22Rv1 (cell line): ENCODE results near the gene AIP.

Experiments
- H3K27ac ChIP-seq: fragments of 450-650 bp; 2 replicates; pipeline ENCODE4 v1.5.1; 2017
- ZFX ChIP-seq: fragments of 450-650 bp; IDR thresholded peaks from 2 replicates; pipeline ENCODE4 v1.6.1; 2017; ENCODE audit warnings: antibody characterized with exemption, borderline replicate concordance
- TF ChIP-seq, protein P1 (sequence below): fragments of 450-650 bp; IDR thresholded peaks from 2 replicates; pipeline ENCODE4 v1.5.1; 2017; ENCODE audit warnings: mild to moderate bottlenecking

AIP gene

GRCh38 chr11:67499808-67500483 is 17.1 kb downstream of the AIP start:
- TF ChIP-seq, protein P1, sequence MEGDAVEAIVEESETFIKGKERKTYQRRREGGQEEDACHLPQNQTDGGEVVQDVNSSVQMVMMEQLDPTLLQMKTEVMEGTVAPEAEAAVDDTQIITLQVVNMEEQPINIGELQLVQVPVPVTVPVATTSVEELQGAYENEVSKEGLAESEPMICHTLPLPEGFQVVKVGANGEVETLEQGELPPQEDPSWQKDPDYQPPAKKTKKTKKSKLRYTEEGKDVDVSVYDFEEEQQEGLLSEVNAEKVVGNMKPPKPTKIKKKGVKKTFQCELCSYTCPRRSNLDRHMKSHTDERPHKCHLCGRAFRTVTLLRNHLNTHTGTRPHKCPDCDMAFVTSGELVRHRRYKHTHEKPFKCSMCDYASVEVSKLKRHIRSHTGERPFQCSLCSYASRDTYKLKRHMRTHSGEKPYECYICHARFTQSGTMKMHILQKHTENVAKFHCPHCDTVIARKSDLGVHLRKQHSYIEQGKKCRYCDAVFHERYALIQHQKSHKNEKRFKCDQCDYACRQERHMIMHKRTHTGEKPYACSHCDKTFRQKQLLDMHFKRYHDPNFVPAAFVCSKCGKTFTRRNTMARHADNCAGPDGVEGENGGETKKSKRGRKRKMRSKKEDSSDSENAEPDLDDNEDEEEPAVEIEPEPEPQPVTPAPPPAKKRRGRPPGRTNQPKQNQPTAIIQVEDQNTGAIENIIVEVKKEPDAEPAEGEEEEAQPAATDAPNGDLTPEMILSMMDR: no peak
- TF ChIP-seq ZFX: no peak
- no peak overlapping the region for H3K27ac ChIP-seq

DNA sequence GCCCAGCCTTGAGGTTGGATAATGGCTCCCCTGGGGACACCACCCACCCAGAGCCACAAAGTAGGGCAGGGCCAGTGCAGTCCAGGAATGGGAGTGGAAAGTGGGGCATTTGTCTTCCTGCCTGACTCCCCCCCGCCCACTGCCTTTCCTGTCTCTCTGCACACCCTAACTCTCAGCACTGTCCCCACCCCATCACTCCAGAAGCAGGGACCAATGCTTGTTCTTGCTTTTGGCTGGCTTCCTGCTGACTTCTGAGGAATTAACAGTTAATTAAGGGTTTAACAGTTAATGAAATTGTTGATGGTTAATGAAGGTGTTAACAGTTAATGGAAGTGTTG is 17.6 kb downstream of the AIP start:
- no peak for TF ChIP-seq ZFX
- TF ChIP-seq, protein P1: no peak
- no peak overlapping the region for H3K27ac ChIP-seq

DNA sequence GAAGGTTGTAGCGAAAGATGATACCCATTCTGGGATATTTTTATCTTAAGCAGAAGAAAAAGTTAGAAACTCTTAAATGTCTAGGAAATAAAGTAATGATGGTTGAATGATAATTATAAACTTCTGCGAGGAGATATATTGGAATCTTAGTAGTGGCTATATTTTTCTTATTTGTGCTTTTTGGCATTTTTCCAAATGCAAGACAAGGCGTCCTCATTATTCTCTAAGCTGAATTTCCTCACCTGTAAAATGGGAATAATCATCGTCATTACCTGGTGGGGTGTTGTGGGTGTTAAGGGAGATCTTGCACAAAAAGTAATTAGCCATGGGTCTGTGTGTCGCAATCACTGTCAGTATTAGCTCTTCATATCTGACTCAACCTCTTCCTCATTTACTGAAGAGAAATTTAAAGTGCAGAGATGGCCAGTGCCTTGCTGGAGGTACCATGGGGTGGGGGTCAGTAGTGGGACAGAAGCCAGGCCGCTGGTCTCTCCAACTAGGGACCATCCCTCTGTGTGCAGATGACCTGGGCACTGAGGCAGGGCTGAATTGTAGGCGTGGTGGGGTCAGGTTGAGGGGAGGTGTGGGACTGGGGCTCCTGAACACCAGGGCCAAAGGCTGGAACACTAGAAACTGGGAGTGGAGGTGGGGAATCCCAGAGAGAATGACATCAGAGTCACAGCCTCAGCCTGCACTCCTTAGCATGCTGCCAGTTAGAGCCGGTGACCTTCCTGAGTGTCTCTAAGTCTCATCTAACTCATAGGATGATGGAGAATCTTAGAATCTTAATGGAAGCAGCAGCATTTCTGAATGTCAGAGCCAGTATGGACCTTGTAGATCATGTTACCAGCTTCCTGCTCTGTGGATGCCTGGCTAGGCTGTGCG is 18.2 kb downstream of the AIP start:
- H3K27ac ChIP-seq: no peak overlapping the region
- TF ChIP-seq, protein P1: no peak
- TF ChIP-seq ZFX: no peak

DNA sequence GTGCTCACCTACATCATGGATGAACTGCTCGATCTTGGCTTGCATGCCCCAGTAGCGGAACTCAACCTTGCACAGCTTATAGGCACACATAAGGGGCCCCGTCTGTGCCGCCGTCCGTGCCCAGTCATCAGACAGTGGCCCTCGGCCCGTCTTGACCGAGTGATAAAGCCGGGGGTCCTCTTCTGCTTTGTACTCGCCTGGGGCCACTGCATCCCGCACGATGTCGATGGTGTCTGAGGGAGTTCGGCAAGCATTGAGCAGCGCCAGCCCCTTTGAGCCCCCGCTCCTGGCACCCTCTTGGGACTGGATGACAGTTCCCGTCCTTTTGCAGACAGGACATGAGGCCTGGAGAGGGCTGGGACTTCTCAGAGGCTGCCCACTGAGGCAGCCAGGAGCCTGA is 19.0 kb downstream of the AIP start:
- no peak for TF ChIP-seq ZFX
- TF ChIP-seq, protein P1: no peak
- H3K27ac ChIP-seq: no peak overlapping the region

DNA sequence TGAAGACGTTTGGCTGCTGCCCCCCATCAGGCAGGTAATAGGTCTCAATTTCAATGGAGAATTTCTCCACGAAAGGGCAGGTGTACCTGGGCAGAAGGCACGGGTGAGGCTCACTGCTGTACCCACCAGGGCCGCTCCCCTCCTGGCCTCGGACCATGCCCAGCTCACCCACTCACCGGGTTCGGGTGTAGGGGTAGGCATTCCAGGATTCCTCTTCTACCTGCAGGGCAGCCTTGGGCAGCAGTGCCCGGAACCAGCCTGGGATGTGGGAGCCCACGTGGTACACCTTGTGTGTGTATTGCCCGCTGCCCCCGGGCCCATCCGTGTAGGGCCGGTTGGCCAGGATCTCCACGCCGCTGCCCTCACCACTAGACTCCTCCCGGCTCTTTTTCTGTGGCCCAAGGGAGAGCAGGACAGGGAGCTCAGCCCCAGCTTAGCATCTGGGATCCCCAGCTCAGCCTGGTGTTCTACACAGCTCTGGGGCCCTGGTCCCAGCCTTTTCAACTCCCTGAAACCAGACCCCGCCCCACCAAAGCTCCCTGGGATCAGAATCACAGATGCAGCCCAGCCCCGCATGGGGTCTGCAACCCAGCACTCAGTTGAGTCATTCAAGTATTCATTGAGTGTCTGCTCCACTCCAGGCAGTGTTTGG is 19.6 kb downstream of the AIP start:
- H3K27ac ChIP-seq: no peak overlapping the region
- TF ChIP-seq, protein P1: no peak
- TF ChIP-seq ZFX: no peak

DNA sequence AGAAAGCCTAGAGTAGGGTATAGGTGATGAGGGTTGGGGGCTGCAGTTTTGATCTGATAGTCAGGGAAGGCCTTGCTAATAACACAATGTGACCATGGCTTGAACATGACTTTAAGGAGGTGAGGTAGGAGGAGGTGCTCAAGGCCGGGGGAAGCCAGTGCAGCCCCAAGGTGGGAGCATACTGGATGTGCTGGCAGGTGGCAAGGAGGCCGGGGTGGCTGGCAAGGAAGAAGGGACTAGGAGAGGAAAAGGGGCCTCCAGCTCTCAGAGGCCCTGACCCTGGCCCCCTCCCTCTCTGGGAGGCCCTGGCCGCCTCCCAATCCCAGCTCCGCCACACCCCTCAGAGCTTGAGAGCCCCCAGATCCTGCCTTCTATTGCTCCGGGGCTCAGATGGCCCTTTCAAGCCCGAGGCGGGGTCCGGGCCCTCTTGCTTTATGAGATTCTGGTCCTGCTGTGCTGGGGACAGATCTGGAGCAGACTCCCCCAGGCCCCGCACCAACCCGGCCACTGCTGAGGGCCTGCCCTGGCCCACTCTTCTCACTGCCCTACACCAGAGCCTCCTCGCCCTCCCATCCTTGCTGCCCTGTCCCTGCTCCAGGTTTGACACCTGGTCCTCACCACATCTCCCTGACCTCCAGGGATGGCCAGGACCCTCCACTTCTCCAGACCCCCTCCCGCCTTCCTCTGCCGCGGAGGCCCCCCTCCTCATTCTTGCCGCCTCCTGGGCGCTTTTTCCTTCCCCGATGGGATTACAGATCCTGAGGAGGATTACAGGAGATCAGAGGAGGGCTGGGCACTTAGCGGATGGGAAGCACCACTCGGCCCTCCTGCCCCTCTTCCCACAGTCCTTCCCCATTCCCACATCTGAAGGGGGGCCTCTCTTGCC is 20.5 kb downstream of the AIP start:
- TF ChIP-seq, protein P1: no peak
- TF ChIP-seq ZFX: no peak
- peak overlapping the region; percentile 96; the same call in 1 of the 2 replicates for H3K27ac ChIP-seq
